ENCODE measurements around the gene RIMBP2. TPM values are rescaled to one million over a fixed set of nuclear protein-coding genes. Genes with fewer than 3 reads are reported as not detected.

Gene RIMBP2
- total and polyA plus RNA-seq, 4 donors, result 0.05 to 2.9 (median 0.95) TPM

- 65 to 72% methylated on average over 3 of the region's 3 CpGs for WGBS, 2 donors
- ATAC-seq (ENCODE audit: insufficient read depth, low FRiP score), result no peak
Observed at GRCh38 chr12:130622803-130623202, 93.3 kb downstream of the RIMBP2 start.

DNA sequence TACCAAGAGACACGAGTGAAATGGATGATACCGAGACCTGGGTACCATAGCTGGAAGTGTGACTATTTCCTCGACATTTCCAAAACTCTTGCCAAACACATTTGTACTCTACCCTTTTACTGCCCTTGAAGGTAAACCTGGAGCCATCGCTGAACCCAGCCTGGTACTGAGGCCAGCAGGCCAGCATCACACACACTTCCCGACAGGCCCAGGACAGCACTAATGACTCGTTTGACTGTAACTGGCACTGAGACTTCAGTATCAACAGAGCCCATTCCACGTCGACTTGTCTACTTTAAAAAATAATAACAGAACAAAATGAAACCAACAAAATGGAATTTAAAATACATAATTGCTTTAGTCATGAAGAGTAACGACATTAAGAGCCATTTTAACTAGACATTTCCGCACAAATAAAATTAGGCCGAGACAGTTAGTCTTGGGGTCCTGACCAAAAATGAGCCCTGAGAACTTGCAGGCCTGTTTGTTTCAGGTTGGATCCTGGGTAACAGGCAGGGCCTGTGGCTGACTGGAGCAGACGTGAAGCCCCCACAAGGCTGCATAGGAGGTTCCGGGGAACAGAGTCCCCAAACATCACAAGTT lies 94.3 kb downstream of the RIMBP2 start:
- Histone ChIP-seq H3K9ac (ENCODE audit: insufficient read depth in 1 of 2, low read length in 2 of 2) (no peak overlapping the region), H3K9me3 (ENCODE audit: control insufficient read depth in 4 of 4, insufficient read depth in 3 of 4, low read length in 3 of 4) (peaks cover 0 to 20% (median 3%) of the 10 kb centered on the region in 4 donors), H3K4me3 (no peak overlapping the region), H3K27me3 (ENCODE audit: control insufficient read depth in 3 of 3, insufficient read depth in 3 of 3, low read length in 2 of 3) (no peaks in the 10 kb centered on the region), H3K36me3 (ENCODE audit: control insufficient read depth in 4 of 4, insufficient read depth in 4 of 4, low read length in 4 of 4) (no peaks in the 10 kb centered on the region), H3K27ac (ENCODE audit: low read depth in 1 of 2, low read length in 1 of 2) (no peak overlapping the region), H3K4me1 (ENCODE audit: control insufficient read depth in 5 of 5, insufficient read depth in 5 of 5, low read length in 5 of 5) (no peaks in the 10 kb centered on the region)
- TF ChIP-seq CTCF (IDR thresholded peaks at IDR 0.05; ENCODE audit: control extremely low read depth, extremely low read depth), result no peak
- WGBS, 2 donors, result 89 to 95% methylated on average over 13 of the region's 13 CpGs
- DNase-seq (no peak), ATAC-seq (ENCODE audit: insufficient read depth, low FRiP score) (no peak)

More at GRCh38 chr12:130622803-130623202, 93.3 kb downstream of the RIMBP2 start:
- Histone ChIP-seq H3K27me3 (ENCODE audit: control insufficient read depth in 3 of 3, insufficient read depth in 3 of 3, low read length in 2 of 3) (no peaks in the 10 kb centered on the region), H3K27ac (ENCODE audit: low read depth in 1 of 2, low read length in 1 of 2) (no peak overlapping the region), H3K4me1 (ENCODE audit: control insufficient read depth in 5 of 5, insufficient read depth in 5 of 5, low read length in 5 of 5) (no peaks in the 10 kb centered on the region), H3K36me3 (ENCODE audit: control insufficient read depth in 4 of 4, insufficient read depth in 4 of 4, low read length in 4 of 4) (no peaks in the 10 kb centered on the region), H3K9me3 (ENCODE audit: control insufficient read depth in 4 of 4, insufficient read depth in 3 of 4, low read length in 3 of 4) (peaks cover 0 to 22% (median 4%) of the 10 kb centered on the region in 4 donors), H3K4me3 (no peak overlapping the region), H3K9ac (ENCODE audit: insufficient read depth in 1 of 2, low read length in 2 of 2) (no peak overlapping the region)
- no peak for DNase-seq
- TF ChIP-seq CTCF (IDR thresholded peaks at IDR 0.05; ENCODE audit: control extremely low read depth, extremely low read depth), result no peak

- WGBS, 2 donors, result 88 to 90% methylated on average over 6 of the region's 6 CpGs
- Histone ChIP-seq H3K9me3 (ENCODE audit: control insufficient read depth in 4 of 4, insufficient read depth in 3 of 4, low read length in 3 of 4) (peaks cover 0 to 19% (median 1%) of the 10 kb centered on the region in 4 donors), H3K27ac (ENCODE audit: low read depth in 1 of 2, low read length in 1 of 2) (no peak overlapping the region), H3K27me3 (ENCODE audit: control insufficient read depth in 3 of 3, insufficient read depth in 3 of 3, low read length in 2 of 3) (no peaks in the 10 kb centered on the region), H3K4me1 (ENCODE audit: control insufficient read depth in 5 of 5, insufficient read depth in 5 of 5, low read length in 5 of 5) (no peaks in the 10 kb centered on the region), H3K4me3 (no peak overlapping the region), H3K36me3 (ENCODE audit: control insufficient read depth in 4 of 4, insufficient read depth in 4 of 4, low read length in 4 of 4) (no peaks in the 10 kb centered on the region), H3K9ac (ENCODE audit: insufficient read depth in 1 of 2, low read length in 2 of 2) (no peak overlapping the region)
- ATAC-seq (ENCODE audit: insufficient read depth, low FRiP score), result no peak
- TF ChIP-seq CTCF (IDR thresholded peaks at IDR 0.05; ENCODE audit: control extremely low read depth, extremely low read depth), result no peak
- no peak for DNase-seq
Observed at GRCh38 chr12:130620756-130621155, 95.3 kb downstream of the RIMBP2 start.

- H3K36me3 ChIP-seq (ENCODE audit: control insufficient read depth in 4 of 4, insufficient read depth in 4 of 4, low read length in 4 of 4), result no peaks in the 10 kb centered on the region
- H3K4me3 ChIP-seq, result no peak overlapping the region
- H3K27ac ChIP-seq (ENCODE audit: low read depth in 1 of 2, low read length in 1 of 2), result no peak overlapping the region
- H3K9me3 ChIP-seq (ENCODE audit: control insufficient read depth in 4 of 4, insufficient read depth in 3 of 4, low read length in 3 of 4), result peaks cover 0 to 19% (median 1%) of the 10 kb centered on the region in 4 donors
- no peaks in the 10 kb centered on the region for H3K27me3 ChIP-seq (ENCODE audit: control insufficient read depth in 3 of 3, insufficient read depth in 3 of 3, low read length in 2 of 3)
- no peak for TF ChIP-seq CTCF (IDR thresholded peaks at IDR 0.05; ENCODE audit: control extremely low read depth, extremely low read depth)
- ATAC-seq (ENCODE audit: insufficient read depth, low FRiP score), result no peak
- H3K4me1 ChIP-seq (ENCODE audit: control insufficient read depth in 5 of 5, insufficient read depth in 5 of 5, low read length in 5 of 5), result no peaks in the 10 kb centered on the region
- no peak for DNase-seq
- no peak overlapping the region for H3K9ac ChIP-seq (ENCODE audit: insufficient read depth in 1 of 2, low read length in 2 of 2)
- WGBS, 2 donors, result 90 to 91% methylated on average over 13 to 14 of the region's 14 CpGs
Observed at GRCh38 chr12:130620281-130620680, 95.8 kb downstream of the RIMBP2 start.

Data from lung (tissue), 12 donors.